Measurements from ENCODE around the gene SIPA1L3.

Gene SIPA1L3

DNA sequence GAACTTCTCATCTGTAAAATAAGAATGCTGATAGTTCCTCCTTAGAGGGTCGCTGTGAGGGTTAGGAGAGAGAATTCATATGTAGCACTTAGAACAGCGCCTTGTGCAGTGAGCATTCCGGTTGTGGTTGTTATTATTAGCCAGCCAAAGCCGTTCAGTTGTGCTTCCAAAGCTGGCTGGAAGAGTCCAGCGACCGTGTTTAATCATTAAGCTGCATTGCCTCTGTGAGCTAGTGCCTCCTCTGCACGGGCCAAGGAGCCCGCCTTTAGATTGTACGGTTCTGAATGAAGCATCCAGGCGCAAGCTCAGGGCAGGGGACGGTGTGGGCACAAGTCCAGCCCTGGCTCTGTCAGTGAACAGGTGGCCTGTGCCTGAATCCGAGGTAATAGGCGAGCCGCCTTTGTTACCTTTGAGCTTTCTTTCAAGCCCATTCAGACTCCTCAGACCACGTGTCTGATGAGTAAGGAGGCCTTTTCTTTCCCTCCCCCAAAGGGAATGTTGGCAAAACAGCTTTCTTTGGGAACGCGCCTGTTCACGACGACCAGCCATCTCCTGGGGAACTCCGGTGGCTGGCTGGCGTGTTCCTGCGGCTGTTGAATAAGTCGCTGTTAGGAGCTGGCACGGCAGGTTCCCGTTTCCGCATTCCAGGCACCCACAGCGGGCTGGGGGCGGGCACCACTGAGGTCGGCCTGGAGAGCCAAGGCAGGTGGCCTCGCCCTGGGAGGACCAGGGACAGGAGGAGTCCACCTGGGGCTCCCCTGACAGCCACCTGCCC lies 25.1 kb downstream of the SIPA1L3 start:
- Histone ChIP-seq H3K4me3 (IDR thresholded peaks at IDR 0.05; ENCODE audit: insufficient read depth, low read depth, low read length) (no peak overlapping the region), H2AFZ (ENCODE audit: low read depth) (no peak overlapping the region), H3K4me1 (ENCODE audit: low read depth, poor library complexity, severe bottlenecking) (no peaks in the 10 kb centered on the region)

DNA sequence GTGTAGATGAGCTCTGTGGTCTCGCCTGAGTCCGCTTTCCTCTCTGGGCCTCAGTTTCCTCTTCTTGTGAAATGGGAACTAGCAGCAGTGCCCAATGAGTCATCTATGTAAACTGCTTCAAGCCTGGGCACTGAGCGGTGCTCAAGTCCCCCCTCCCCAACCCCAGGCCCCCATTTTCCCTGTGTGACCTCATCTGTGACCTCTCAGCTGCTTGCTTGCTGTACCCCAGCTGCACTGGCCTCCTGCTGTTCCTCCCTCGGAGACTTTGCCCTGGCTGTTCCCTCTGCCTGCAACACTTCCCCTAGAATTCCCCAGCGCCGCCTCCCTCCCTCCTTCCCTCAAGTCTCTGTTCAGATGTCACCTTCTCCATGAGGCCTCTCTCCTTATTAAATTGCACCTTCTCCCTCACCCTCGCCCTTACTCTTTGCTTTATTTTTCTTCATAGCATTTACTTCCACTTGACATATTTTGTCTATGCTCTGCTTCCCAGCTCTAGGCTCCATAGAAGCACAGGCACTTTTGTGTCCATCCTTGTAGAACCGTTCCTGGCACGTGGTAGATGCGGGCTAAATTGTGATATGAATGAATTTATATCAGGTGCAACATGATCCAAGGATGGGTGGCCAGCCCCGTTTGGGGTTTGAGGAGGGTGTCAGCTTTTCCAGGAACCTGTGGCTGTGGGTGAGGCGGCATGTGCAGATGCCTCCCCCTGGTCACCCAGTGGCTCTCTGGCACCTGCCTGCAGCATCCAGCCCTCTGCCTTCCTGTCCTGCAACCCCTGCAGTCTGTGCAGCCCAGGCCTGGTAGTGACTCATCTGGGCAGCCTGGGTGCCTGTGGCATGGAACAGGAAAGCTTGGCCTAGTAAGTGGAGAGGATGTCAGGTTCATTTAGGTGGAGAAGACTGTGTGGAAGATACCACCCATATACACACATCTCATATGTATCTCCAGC lies 26.3 kb downstream of the SIPA1L3 start:
- Histone ChIP-seq H3K9ac (no peak overlapping the region), H3K4me2 (no peak overlapping the region), H2AFZ (ENCODE audit: low read depth) (no peak overlapping the region), H3K27ac (no peak overlapping the region), H3K4me3 (IDR thresholded peaks at IDR 0.05; ENCODE audit: insufficient read depth, low read depth, low read length) (no peak overlapping the region), H3K79me2 (ENCODE audit: insufficient read depth, low read depth) (no peaks in the 10 kb centered on the region), H3K27me3 (ENCODE audit: insufficient read depth, low read depth) (no peaks in the 10 kb centered on the region), H3K4me1 (ENCODE audit: low read depth, poor library complexity, severe bottlenecking) (peaks cover 2% of the 10 kb centered on the region), H4K20me1 (ENCODE audit: insufficient read depth) (no peaks in the 10 kb centered on the region), H3K36me3 (ENCODE audit: insufficient read depth) (no peaks in the 10 kb centered on the region)
- TF ChIP-seq, protein P1, sequence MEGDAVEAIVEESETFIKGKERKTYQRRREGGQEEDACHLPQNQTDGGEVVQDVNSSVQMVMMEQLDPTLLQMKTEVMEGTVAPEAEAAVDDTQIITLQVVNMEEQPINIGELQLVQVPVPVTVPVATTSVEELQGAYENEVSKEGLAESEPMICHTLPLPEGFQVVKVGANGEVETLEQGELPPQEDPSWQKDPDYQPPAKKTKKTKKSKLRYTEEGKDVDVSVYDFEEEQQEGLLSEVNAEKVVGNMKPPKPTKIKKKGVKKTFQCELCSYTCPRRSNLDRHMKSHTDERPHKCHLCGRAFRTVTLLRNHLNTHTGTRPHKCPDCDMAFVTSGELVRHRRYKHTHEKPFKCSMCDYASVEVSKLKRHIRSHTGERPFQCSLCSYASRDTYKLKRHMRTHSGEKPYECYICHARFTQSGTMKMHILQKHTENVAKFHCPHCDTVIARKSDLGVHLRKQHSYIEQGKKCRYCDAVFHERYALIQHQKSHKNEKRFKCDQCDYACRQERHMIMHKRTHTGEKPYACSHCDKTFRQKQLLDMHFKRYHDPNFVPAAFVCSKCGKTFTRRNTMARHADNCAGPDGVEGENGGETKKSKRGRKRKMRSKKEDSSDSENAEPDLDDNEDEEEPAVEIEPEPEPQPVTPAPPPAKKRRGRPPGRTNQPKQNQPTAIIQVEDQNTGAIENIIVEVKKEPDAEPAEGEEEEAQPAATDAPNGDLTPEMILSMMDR (conservative IDR thresholded peaks at IDR 0.05; ENCODE audit: low read depth, low read length), result no peak

More for the DNA sequence above, 25.1 kb downstream of the SIPA1L3 start:
- Histone ChIP-seq H3K4me2 (no peak overlapping the region), H3K79me2 (ENCODE audit: insufficient read depth, low read depth) (no peaks in the 10 kb centered on the region), H3K27me3 (ENCODE audit: insufficient read depth, low read depth) (no peaks in the 10 kb centered on the region), H3K9ac (no peak overlapping the region), H4K20me1 (ENCODE audit: insufficient read depth) (no peaks in the 10 kb centered on the region), H3K36me3 (ENCODE audit: insufficient read depth) (no peaks in the 10 kb centered on the region), H3K27ac (no peak overlapping the region)
- TF ChIP-seq, protein P1 (conservative IDR thresholded peaks at IDR 0.05; ENCODE audit: low read depth, low read length), result no peak

DNA sequence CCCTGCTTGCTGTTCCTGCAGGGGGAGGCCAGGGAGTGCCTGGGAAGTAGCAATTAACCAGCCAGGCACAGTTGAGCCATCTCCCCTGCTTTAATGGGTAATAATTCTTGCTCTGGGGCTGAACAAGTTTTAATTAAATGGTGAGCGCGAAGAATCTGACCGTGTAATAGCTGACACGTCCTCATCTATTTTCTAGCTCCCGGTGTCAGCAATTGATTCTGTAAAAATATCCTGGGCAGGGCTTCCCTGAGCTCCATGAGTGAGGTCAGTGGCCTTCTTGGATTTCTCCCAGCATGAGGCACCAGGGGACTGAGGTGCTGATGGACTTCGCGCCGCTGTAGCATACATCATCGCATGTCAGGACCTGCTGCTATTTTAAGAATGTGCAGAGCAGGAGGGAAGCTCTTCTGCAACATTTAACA lies 26.9 kb downstream of the SIPA1L3 start:
- TF ChIP-seq, protein P1 (conservative IDR thresholded peaks at IDR 0.05; ENCODE audit: low read depth, low read length), result no peak
- no peaks in the 10 kb centered on the region for H3K27me3 ChIP-seq (ENCODE audit: insufficient read depth, low read depth)
- H3K4me1 ChIP-seq (ENCODE audit: low read depth, poor library complexity, severe bottlenecking), result peaks cover 4% of the 10 kb centered on the region
- H3K36me3 ChIP-seq (ENCODE audit: insufficient read depth), result no peaks in the 10 kb centered on the region
- H3K9ac ChIP-seq, result no peak overlapping the region
- no peak overlapping the region for H2AFZ ChIP-seq (ENCODE audit: low read depth)
- H3K4me2 ChIP-seq, result no peak overlapping the region
- no peaks in the 10 kb centered on the region for H4K20me1 ChIP-seq (ENCODE audit: insufficient read depth)
- H3K27ac ChIP-seq, result no peak overlapping the region
- no peaks in the 10 kb centered on the region for H3K79me2 ChIP-seq (ENCODE audit: insufficient read depth, low read depth)
- H3K4me3 ChIP-seq (IDR thresholded peaks at IDR 0.05; ENCODE audit: insufficient read depth, low read depth, low read length), result no peak overlapping the region

DNA sequence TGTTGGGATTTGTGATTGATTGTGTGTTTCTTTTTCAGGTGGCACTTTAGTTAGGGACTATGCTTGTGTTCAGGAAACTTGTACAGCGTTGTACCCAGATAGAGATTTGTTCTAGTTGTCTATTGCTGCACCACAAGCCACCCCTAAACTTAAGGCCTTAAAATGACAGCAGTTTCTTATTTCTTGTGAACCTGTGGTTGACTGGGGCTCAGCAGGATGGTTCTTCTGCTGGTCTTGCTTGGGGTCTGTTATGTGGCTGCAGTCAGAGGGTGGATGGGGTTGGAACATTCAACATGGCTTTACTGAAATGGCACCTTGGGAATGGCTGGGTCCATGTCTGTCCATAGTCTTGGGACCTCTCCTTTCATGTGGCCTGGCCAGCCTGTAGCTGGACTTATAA lies 28.3 kb downstream of the SIPA1L3 start:
- no peak overlapping the region for H3K9ac ChIP-seq
- H3K27ac ChIP-seq, result no peak overlapping the region
- no peak overlapping the region for H3K4me3 ChIP-seq (IDR thresholded peaks at IDR 0.05; ENCODE audit: insufficient read depth, low read depth, low read length)
- H2AFZ ChIP-seq (ENCODE audit: low read depth), result no peak overlapping the region
- peaks cover 4% of the 10 kb centered on the region for H3K4me1 ChIP-seq (ENCODE audit: low read depth, poor library complexity, severe bottlenecking)
- H3K79me2 ChIP-seq (ENCODE audit: insufficient read depth, low read depth), result no peaks in the 10 kb centered on the region
- TF ChIP-seq, protein P1 (conservative IDR thresholded peaks at IDR 0.05; ENCODE audit: low read depth, low read length), result no peak
- H3K36me3 ChIP-seq (ENCODE audit: insufficient read depth), result no peaks in the 10 kb centered on the region
- no peaks in the 10 kb centered on the region for H3K27me3 ChIP-seq (ENCODE audit: insufficient read depth, low read depth)
- no peaks in the 10 kb centered on the region for H4K20me1 ChIP-seq (ENCODE audit: insufficient read depth)
- H3K4me2 ChIP-seq, result no peak overlapping the region

Measured in KMS-11 (cell line).